Glutamatergic neuron (in vitro differentiated cells): ENCODE data around the gene PFN3. TPM values are rescaled to one million over a fixed set of nuclear protein-coding genes. Genes with fewer than 3 reads are reported as not detected.
A peak's percentile ranks its signal among the peaks of the same experiment; 100 is the strongest.

Experiments
- DNase-seq: peaks from one replicate; pipeline ENCODE4 v3.0.0; 2022
- H3K27ac Mint-ChIP-seq: one replicate; pipeline ENCODE4 v1.8.0; 2020; ENCODE audit warnings: mild to moderate bottlenecking, mixed read lengths, inconsistent platforms; ENCODE audit not compliant: unreplicated experiment
- H3K27me3 Mint-ChIP-seq: one replicate; pipeline ENCODE4 v1.8.0; 2020; ENCODE audit warnings: mild to moderate bottlenecking, moderate library complexity, mixed read lengths, inconsistent platforms; ENCODE audit not compliant: unreplicated experiment
- H3K36me3 Mint-ChIP-seq: one replicate; pipeline ENCODE4 v1.8.0; 2020; ENCODE audit warnings: mild to moderate bottlenecking, mixed read lengths, inconsistent platforms; ENCODE audit not compliant: unreplicated experiment
- H3K4me1 Mint-ChIP-seq: one replicate; pipeline ENCODE4 v1.8.0; 2020; ENCODE audit warnings: mild to moderate bottlenecking, low read depth, mixed read lengths, inconsistent platforms; ENCODE audit not compliant: unreplicated experiment
- H3K4me3 Mint-ChIP-seq: one replicate; pipeline ENCODE4 v1.8.0; 2020; ENCODE audit warnings: mild to moderate bottlenecking, mixed read lengths, inconsistent platforms; ENCODE audit not compliant: unreplicated experiment
- H3K9me3 Mint-ChIP-seq: one replicate; pipeline ENCODE4 v1.8.0; 2020; ENCODE audit warnings: mild to moderate bottlenecking, moderate library complexity, mixed read lengths, inconsistent platforms; ENCODE audit not compliant: unreplicated experiment
- total RNA-seq: library from RNA; stranded (reverse); fragmentation: NEBNext Ultra II Directional; extraction: Animal tissue kit (Norgen Biotek cat#: 25700); gene quantifications from one replicate; pipeline ENCODE4 v1.2.1, GENCODE V29; 2021; ENCODE audit not compliant: unreplicated experiment
- TF ChIP-seq, protein P1 (sequence below): fragments of 200-600 bp; sonication (generic); IDR thresholded peaks from one replicate; pipeline ENCODE4 v1.5.0; 2021; ENCODE audit not compliant: partially characterized antibody, unreplicated experiment

PFN3 gene
- total RNA-seq, 1 donor from 2014 or later, result not detected

DNA sequence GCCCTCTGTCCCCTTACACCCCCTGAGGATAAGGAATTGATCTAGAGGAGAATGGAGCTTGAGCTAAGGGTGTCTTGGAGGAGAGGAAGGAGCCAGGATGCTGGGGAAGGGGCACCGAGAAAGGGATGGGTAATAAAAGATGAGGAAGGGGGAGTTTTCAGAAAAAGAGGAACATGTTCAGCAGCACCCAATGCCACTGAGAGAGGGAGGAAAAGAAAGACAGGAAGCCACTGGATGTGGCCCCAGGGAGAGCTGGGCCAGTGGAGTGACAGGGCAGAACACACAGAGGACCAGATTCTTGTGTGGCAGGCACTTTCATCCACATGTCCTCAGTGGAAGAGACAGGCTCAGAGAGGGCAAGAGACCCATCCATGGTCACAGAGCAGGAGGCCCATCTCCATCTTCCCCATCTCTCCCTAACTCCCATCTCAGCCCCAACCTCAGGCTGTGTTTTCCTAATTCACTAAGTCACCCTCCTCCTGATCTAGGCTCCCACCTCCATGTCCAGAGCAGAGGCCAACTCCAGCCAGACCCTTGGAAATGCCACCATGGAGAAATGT lies 7.2 kb downstream of the PFN3 start:
- H3K27ac Mint-ChIP-seq, result no peak overlapping the region
- no peaks in the 10 kb centered on the region for H3K36me3 Mint-ChIP-seq
- H3K27me3 Mint-ChIP-seq, result peaks cover 9% of the 10 kb centered on the region
- no peak overlapping the region for H3K4me3 Mint-ChIP-seq
- H3K4me1 Mint-ChIP-seq, result peaks cover 7% of the 10 kb centered on the region
- TF ChIP-seq, protein P1, sequence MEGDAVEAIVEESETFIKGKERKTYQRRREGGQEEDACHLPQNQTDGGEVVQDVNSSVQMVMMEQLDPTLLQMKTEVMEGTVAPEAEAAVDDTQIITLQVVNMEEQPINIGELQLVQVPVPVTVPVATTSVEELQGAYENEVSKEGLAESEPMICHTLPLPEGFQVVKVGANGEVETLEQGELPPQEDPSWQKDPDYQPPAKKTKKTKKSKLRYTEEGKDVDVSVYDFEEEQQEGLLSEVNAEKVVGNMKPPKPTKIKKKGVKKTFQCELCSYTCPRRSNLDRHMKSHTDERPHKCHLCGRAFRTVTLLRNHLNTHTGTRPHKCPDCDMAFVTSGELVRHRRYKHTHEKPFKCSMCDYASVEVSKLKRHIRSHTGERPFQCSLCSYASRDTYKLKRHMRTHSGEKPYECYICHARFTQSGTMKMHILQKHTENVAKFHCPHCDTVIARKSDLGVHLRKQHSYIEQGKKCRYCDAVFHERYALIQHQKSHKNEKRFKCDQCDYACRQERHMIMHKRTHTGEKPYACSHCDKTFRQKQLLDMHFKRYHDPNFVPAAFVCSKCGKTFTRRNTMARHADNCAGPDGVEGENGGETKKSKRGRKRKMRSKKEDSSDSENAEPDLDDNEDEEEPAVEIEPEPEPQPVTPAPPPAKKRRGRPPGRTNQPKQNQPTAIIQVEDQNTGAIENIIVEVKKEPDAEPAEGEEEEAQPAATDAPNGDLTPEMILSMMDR, result no peak
- no peak for DNase-seq
- peaks cover 3% of the 10 kb centered on the region for H3K9me3 Mint-ChIP-seq

DNA sequence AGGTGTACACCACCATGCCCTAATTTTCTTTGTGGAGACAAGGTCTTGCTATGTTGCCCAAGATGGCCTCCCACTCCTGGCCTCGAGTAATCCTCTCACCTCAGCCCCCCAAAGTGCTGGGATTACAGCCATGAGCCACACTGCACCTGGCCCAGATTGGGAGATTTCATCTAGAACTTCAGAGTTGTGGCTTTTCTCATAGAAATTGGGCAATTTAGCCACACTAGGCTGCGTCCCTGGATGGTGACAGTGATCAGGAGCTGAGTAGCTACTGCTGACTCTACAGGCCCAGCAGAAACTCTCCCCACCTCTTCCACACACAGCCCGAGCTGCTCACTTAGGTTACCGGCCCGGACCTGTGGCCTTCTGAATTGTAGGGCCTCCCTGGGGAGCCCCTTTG lies 7.7 kb downstream of the PFN3 start:
- H3K36me3 Mint-ChIP-seq, result no peaks in the 10 kb centered on the region
- TF ChIP-seq, protein P1, result no peak
- no peak overlapping the region for H3K4me3 Mint-ChIP-seq
- no peak overlapping the region for H3K27ac Mint-ChIP-seq
- H3K27me3 Mint-ChIP-seq, result peaks cover 10% of the 10 kb centered on the region
- peaks cover 7% of the 10 kb centered on the region for H3K4me1 Mint-ChIP-seq
- H3K9me3 Mint-ChIP-seq, result peaks cover 5% of the 10 kb centered on the region
- DNase-seq, result no peak

DNA sequence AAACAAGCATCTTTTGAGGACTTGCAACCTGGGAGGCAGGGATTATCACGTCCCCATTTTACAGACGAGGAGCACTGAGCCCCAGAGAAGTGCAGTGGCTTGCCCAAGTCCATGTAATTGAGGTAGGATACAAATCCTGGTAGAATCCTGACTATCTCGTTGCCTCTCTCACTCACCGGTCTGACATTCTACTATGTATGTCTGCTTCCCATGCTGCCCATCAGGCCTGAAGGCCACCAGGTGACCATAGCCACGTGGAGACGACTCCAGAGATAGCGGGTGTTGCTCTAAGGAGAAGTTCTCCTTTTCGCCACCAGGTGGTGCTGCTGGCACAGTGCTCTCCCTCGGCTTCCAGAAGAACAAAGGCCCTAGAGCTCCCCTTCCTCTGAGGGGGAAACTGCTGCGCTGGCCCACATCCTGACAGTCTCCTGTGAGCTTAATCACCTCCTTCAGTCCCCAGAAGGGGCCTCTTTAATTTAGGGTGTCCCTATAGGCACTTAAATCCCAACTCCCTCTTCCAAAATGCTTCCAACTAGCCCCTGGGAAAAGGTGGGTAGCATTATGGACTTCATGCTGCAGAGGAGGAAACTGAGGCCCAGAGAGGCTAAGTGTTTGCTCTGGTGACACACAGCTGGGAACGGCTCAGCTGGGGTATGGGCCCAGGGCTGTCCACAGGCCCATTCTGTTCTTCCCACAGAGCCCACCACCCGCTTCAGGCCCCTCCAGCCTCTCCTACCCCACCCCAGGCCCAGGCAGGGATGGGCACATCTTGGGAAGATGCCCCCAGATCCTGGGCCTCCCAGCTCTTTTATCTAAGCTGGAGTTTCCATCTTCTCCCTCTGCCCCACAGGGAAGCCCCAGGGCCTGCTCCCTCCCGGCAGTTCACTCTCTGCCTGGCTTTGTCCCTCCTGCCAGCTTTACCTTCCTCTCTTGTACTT lies 9.8 kb downstream of the PFN3 start:
- DNase-seq, result peak; percentile 89
- Mint-ChIP-seq H3K9me3 (peaks cover 5% of the 10 kb centered on the region), H3K27ac (peak overlapping the region; percentile 13), H3K4me1 (peaks cover 7% of the 10 kb centered on the region), H3K4me3 (no peak overlapping the region), H3K36me3 (no peaks in the 10 kb centered on the region), H3K27me3 (peaks cover 10% of the 10 kb centered on the region)
- TF ChIP-seq, protein P1, result peak; percentile 95

DNA sequence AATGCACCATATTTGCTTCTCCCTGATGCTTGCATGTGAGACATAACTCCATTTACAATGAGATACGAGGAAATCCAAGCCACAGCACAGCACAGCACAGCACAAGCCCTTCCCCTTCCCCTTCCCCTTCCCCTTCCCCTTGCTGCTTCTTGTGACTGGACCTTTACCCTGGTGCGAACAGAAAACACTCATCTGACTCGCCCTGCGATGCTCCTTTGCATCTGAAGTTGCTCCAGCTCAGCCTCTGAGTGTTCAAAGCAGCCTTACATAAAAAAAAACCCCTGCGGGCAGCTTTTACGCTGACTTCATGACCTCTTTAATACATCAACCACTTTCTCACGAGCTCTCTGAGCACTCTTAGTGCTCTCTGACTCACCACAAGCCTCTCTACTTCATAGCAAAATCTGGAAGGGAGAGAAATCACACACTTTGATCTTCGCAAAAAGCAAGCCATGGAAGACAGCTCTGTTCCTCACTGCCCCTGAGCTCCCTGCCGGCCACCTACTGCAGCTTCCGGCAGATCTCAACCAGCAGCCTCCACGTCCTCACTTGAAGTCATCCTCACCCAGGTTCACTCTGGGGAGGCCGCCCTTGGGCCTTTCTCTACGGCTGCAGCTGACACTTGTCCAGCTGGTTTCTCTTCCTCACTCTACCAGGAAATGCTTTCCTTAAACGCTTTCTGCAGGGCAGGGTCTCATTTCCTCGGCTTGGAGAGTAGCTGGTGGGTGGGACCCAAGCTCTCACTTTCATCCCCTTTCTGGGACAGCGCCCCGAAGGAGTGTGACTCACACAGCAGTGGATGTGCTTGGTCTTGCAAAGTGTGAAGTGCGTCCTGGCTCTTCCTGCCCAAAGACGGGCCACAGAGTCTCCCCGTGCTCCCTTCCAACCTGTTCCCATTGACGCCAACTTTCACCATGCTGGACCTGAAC lies 11.0 kb downstream of the PFN3 start:
- H3K36me3 Mint-ChIP-seq, result no peaks in the 10 kb centered on the region
- peaks cover 10% of the 10 kb centered on the region for H3K27me3 Mint-ChIP-seq
- DNase-seq, result no peak
- H3K4me3 Mint-ChIP-seq, result no peak overlapping the region
- TF ChIP-seq, protein P1, result no peak
- no peak overlapping the region for H3K27ac Mint-ChIP-seq
- peaks cover 5% of the 10 kb centered on the region for H3K9me3 Mint-ChIP-seq
- H3K4me1 Mint-ChIP-seq, result peaks cover 7% of the 10 kb centered on the region
